GM23338 (cell line): ENCODE measurements around the gene ANO10. TPM values are rescaled to one million over a fixed set of nuclear protein-coding genes. Genes with fewer than 3 reads are reported as not detected.

ENCODE experiments used
- ATAC-seq: fragments of 200-7000 bp; cut with Tn5 transposase; 3 replicates; pipeline ENCODE4 v1.9.1; 2020
- DNase-seq: peaks from one replicate; pipeline ENCODE4 v3.0.0-alpha.2; 2015; ENCODE audit warnings: low spot score
- H2AFZ ChIP-seq: fragments of 200-600 bp; sonication (generic); 2 replicates; pipeline ENCODE4 v1.8.0; 2016; ENCODE audit warnings: antibody characterized with exemption, mild to moderate bottlenecking, moderate library complexity
- H3F3A ChIP-seq: fragments of 200-600 bp; sonication (generic); replicated peaks from 2 replicates; pipeline ENCODE4 v1.8.0; 2017; ENCODE audit warnings: antibody characterized with exemption, mixed run types, low read depth
- H3K27ac ChIP-seq: fragments of 200-600 bp; sonication (generic); 2 replicates; pipeline ENCODE4 v1.6.1; 2016; ENCODE audit warnings: low read depth
- H3K27me3 ChIP-seq: fragments of 200-600 bp; sonication (generic); 2 replicates; pipeline ENCODE4 v1.8.0; 2016; ENCODE audit warnings: mild to moderate bottlenecking, mixed run types, moderate library complexity; ENCODE audit not compliant: insufficient read depth
- H3K36me3 ChIP-seq: fragments of 200-600 bp; sonication (generic); 2 replicates; pipeline ENCODE4 v1.8.0; 2016; ENCODE audit warnings: mild to moderate bottlenecking; ENCODE audit not compliant: insufficient read depth
- H3K4me1 ChIP-seq: fragments of 200-600 bp; sonication (generic); 2 replicates; pipeline ENCODE4 v1.8.0; 2016; ENCODE audit warnings: mild to moderate bottlenecking, moderate library complexity; ENCODE audit not compliant: insufficient read depth
- H3K4me2 ChIP-seq: fragments of 200-600 bp; sonication (generic); 2 replicates; pipeline ENCODE4 v1.7.1; 2017; ENCODE audit warnings: mixed run types
- H3K4me3 ChIP-seq: fragments of 200-600 bp; sonication (generic); 2 replicates; pipeline ENCODE4 v1.6.1; 2016; ENCODE audit warnings: mixed run types
- H3K79me2 ChIP-seq: fragments of 200-600 bp; sonication (generic); replicated peaks from 2 replicates; pipeline ENCODE4 v1.8.0; 2017; ENCODE audit warnings: mild to moderate bottlenecking; ENCODE audit not compliant: insufficient read depth
- H3K9me2 ChIP-seq: fragments of 200-600 bp; sonication (generic); 2 replicates; pipeline ENCODE4 v1.8.0; 2017; ENCODE audit not compliant: insufficient read depth
- H4K20me1 ChIP-seq: fragments of 200-600 bp; sonication (generic); replicated peaks from 2 replicates; pipeline ENCODE4 v1.8.0; 2017; ENCODE audit warnings: mild to moderate bottlenecking; ENCODE audit not compliant: insufficient read depth
- H3K27ac Mint-ChIP-seq: 2 replicates; pipeline ENCODE4 v1.8.0; 2020; ENCODE audit warnings: inconsistent platforms, mild to moderate bottlenecking, moderate library complexity, mixed read lengths
- H3K27me3 Mint-ChIP-seq: 3 replicates; pipeline ENCODE4 v1.8.0; 2022; ENCODE audit warnings: low read depth, mild to moderate bottlenecking, moderate library complexity, mixed read lengths, inconsistent platforms; ENCODE audit not compliant: insufficient read depth, poor library complexity
- H3K36me3 Mint-ChIP-seq: 3 replicates; pipeline ENCODE4 v1.8.0; 2021; ENCODE audit warnings: low read depth, mild to moderate bottlenecking, inconsistent platforms, moderate library complexity, mixed read lengths
- H3K4me1 Mint-ChIP-seq: 3 replicates; pipeline ENCODE4 v1.8.0; 2020; ENCODE audit warnings: mild to moderate bottlenecking, inconsistent platforms, mixed read lengths
- H3K4me3 Mint-ChIP-seq: 3 replicates; pipeline ENCODE4 v1.8.0; 2021; ENCODE audit warnings: moderate library complexity, mild to moderate bottlenecking, inconsistent platforms, mixed read lengths
- H3K9me3 Mint-ChIP-seq: 3 replicates; pipeline ENCODE4 v1.8.0; 2020; ENCODE audit warnings: moderate library complexity, mild to moderate bottlenecking, inconsistent platforms, mixed read lengths
- EZH2 ChIP-seq: fragments of 200-600 bp; sonication (generic); IDR thresholded peaks from one replicate; pipeline ENCODE4 v1.8.0; 2017; ENCODE audit warnings: antibody characterized with exemption, mild to moderate bottlenecking, low read depth; ENCODE audit not compliant: unreplicated experiment
- EZH2phosphoT487 ChIP-seq: fragments of 200-600 bp; sonication (generic); IDR thresholded peaks from one replicate; pipeline ENCODE4 v1.8.1; 2018; ENCODE audit warnings: antibody characterized with exemption; ENCODE audit not compliant: unreplicated experiment
- JUNB ChIP-seq: IDR thresholded peaks from one replicate; pipeline ENCODE4 v1.6.1; 2016; ENCODE audit warnings: antibody characterized with exemption; ENCODE audit not compliant: unreplicated experiment
- NANOG ChIP-seq: IDR thresholded peaks from 2 replicates; pipeline ENCODE4 v1.6.1; 2016; ENCODE audit warnings: antibody characterized with exemption, borderline replicate concordance
- POLR2AphosphoS5 ChIP-seq: IDR thresholded peaks from 2 replicates; pipeline ENCODE4 v1.6.1; 2016; ENCODE audit warnings: antibody characterized with exemption, low read depth
- STAT1 ChIP-seq: IDR thresholded peaks from one replicate; pipeline ENCODE4 v1.6.1; 2016; ENCODE audit warnings: antibody characterized with exemption; ENCODE audit not compliant: unreplicated experiment
- ZNF114 ChIP-seq: fragments of 250-450 bp; sonication (Bioruptor Pico); IDR thresholded peaks from 2 replicates; pipeline ENCODE4 v1.5.0; 2020; ENCODE audit warnings: mild to moderate bottlenecking, moderate library complexity
- ZNF331 ChIP-seq: fragments of 250-450 bp; sonication (Bioruptor Pico); IDR thresholded peaks from 2 replicates; pipeline ENCODE4 v1.5.0; 2020; ENCODE audit warnings: low read depth, mild to moderate bottlenecking, moderate library complexity
- polyA plus RNA-seq: library from polyadenylated mRNA; unstranded; fragments of >200 nt; fragmentation: Nextera tagmentation; extraction: Ambion mirVana; gene quantifications from 2 replicates; pipeline ENCODE4 v1.2.1, GENCODE V29; 2016
- total RNA-seq: library from RNA; depleted of rRNA; stranded (reverse); fragments of >200 nt; shearing (Covaris generic); gene quantifications from 2 replicates; pipeline ENCODE4 v1.2.3, GENCODE V29; 2014
- TF ChIP-seq, protein P1 (sequence below): IDR thresholded peaks from 2 replicates; pipeline ENCODE4 v1.6.1; 2016; ENCODE audit warnings: antibody characterized with exemption
- TF ChIP-seq, protein P2 (sequence below): fragments of 250-450 bp; sonication (Bioruptor Pico); IDR thresholded peaks from 2 replicates; pipeline ENCODE4 v1.5.0; 2020; ENCODE audit warnings: mild to moderate bottlenecking, moderate library complexity
- TF ChIP-seq, protein P3 (sequence below), 2 experiments: fragments of 200-600 bp in 1 of 2; sonication (generic) in 1 of 2; conservative IDR thresholded peaks; 2 replicates each; pipeline versions ENCODE4 v1.5.1 to v1.6.1; 2016 to 2017; ENCODE audit warnings: antibody characterized with exemption in 2 of 2, low read depth in 2 of 2, mild to moderate bottlenecking in 2 of 2, moderate library complexity in 1 of 2

Gene ANO10
- total and polyA plus RNA-seq, 2 experiments from 2014 or later, result 29.2 to 48.1 TPM

DNA sequence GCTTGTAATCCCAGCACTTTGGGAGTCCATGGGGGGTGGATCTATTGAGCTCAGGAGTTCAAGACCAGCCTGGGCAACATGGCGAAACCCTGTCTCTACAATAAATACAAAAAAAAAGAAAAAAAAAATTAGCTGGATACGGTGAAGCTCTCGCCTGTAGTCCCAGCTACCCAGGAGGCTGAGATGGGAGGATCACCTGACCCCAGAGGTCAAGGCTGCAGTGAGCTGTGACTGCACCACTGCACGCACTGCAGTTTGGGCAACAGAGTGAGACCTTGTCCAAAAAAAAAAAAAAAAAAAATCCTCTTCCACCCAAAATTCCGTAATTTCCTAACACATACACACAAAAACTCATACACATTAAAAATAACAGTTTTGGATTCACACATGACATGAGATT is 2.2 kb downstream of the ANO10 start:
- Histone ChIP-seq H3K36me3 (no peaks in the 10 kb centered on the region), H2AFZ (no peak overlapping the region), H3K4me3 (no peak overlapping the region), H3K27ac (no peak overlapping the region), H3K4me1 (0 out of 2 replicates have a peak, but pooled peaks cover 2% of the 10 kb centered on the region), H3K79me2 (peaks cover 54% of the 10 kb centered on the region), H3K9me2 (no peaks in the 10 kb centered on the region), H4K20me1 (no peaks in the 10 kb centered on the region; the same call in 1 of the 2 replicates), H3K4me2 (no peak overlapping the region), H3F3A (peaks cover 11% of the 10 kb centered on the region; the same call in 1 of the 2 replicates), H3K27me3 (no peaks in the 10 kb centered on the region)
- no peaks in the 10 kb centered on the region; the same call in 2 of the 3 replicates for H3K36me3 Mint-ChIP-seq
- TF ChIP-seq ZNF114 (CRISPR knock-in tag) (no peak), ZNF331 (CRISPR knock-in tag) (no peak), NANOG (no peak), JUNB (no peak), POLR2AphosphoS5 (no peak), EZH2phosphoT487 (no peak)
- TF ChIP-seq, protein P1, sequence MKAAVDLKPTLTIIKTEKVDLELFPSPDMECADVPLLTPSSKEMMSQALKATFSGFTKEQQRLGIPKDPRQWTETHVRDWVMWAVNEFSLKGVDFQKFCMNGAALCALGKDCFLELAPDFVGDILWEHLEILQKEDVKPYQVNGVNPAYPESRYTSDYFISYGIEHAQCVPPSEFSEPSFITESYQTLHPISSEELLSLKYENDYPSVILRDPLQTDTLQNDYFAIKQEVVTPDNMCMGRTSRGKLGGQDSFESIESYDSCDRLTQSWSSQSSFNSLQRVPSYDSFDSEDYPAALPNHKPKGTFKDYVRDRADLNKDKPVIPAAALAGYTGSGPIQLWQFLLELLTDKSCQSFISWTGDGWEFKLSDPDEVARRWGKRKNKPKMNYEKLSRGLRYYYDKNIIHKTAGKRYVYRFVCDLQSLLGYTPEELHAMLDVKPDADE, result no peak
- peaks cover 11% of the 10 kb centered on the region for H3K27me3 Mint-ChIP-seq
- DNase-seq, result no peak
- no peaks in the 10 kb centered on the region for H3K9me3 Mint-ChIP-seq
- H3K4me3 Mint-ChIP-seq, result peak overlapping the region; percentile 96; the same call in 2 of the 3 replicates
- no peak for ATAC-seq
- no peak overlapping the region for H3K27ac Mint-ChIP-seq
- H3K4me1 Mint-ChIP-seq, result peaks cover 34% of the 10 kb centered on the region

DNA sequence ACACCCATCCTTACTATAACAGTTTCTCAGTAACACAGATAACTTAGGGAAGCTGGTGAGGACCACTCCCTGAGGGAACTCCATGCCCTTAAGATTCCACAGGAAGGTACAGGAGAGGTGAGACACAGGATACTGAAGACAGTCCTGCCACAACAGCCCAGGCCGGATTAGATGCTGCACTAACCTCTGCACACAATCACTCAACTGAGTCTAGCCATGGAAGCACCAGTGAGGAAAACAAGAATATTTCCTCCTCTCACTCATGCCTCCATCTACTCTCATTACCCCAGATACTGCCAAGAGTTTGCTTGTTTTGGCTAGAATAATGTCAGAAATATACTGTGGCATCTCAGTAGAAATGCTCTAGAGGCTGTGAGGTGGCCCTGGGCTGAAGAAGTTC is 3.7 kb downstream of the ANO10 start:
- Mint-ChIP-seq H3K36me3 (no peaks in the 10 kb centered on the region; the same call in 2 of the 3 replicates), H3K9me3 (no peaks in the 10 kb centered on the region), H3K27me3 (peaks cover 14% of the 10 kb centered on the region), H3K4me1 (peaks cover 28% of the 10 kb centered on the region), H3K27ac (no peak overlapping the region), H3K4me3 (no peak overlapping the region)
- no peaks in the 10 kb centered on the region for H3K27me3 ChIP-seq
- no peak overlapping the region for H2AFZ ChIP-seq
- no peak overlapping the region for H3K4me3 ChIP-seq
- no peak overlapping the region; the same call in 1 of the 2 replicates for H3K4me2 ChIP-seq
- H3K9me2 ChIP-seq, result no peaks in the 10 kb centered on the region; the same call in 1 of the 2 replicates
- DNase-seq, result no peak
- no peaks in the 10 kb centered on the region; the same call in none of the 2 replicates for H4K20me1 ChIP-seq
- H3K36me3 ChIP-seq, result no peaks in the 10 kb centered on the region
- H3K27ac ChIP-seq, result 0 out of 2 replicates have a peak overlapping the region, but pooled peaks have one; percentile 42
- H3K79me2 ChIP-seq, result peaks cover 66% of the 10 kb centered on the region
- peaks cover 7% of the 10 kb centered on the region; the same call in 1 of the 2 replicates for H3F3A ChIP-seq
- ATAC-seq, result no peak
- 0 out of 2 replicates have a peak, but pooled peaks cover 2% of the 10 kb centered on the region for H3K4me1 ChIP-seq
- TF ChIP-seq ZNF114 (CRISPR knock-in tag), result no peak
- TF ChIP-seq ZNF331 (CRISPR knock-in tag), result no peak
- TF ChIP-seq EZH2, result no peak
- TF ChIP-seq, protein P1, result no peak
- TF ChIP-seq, protein P2, sequence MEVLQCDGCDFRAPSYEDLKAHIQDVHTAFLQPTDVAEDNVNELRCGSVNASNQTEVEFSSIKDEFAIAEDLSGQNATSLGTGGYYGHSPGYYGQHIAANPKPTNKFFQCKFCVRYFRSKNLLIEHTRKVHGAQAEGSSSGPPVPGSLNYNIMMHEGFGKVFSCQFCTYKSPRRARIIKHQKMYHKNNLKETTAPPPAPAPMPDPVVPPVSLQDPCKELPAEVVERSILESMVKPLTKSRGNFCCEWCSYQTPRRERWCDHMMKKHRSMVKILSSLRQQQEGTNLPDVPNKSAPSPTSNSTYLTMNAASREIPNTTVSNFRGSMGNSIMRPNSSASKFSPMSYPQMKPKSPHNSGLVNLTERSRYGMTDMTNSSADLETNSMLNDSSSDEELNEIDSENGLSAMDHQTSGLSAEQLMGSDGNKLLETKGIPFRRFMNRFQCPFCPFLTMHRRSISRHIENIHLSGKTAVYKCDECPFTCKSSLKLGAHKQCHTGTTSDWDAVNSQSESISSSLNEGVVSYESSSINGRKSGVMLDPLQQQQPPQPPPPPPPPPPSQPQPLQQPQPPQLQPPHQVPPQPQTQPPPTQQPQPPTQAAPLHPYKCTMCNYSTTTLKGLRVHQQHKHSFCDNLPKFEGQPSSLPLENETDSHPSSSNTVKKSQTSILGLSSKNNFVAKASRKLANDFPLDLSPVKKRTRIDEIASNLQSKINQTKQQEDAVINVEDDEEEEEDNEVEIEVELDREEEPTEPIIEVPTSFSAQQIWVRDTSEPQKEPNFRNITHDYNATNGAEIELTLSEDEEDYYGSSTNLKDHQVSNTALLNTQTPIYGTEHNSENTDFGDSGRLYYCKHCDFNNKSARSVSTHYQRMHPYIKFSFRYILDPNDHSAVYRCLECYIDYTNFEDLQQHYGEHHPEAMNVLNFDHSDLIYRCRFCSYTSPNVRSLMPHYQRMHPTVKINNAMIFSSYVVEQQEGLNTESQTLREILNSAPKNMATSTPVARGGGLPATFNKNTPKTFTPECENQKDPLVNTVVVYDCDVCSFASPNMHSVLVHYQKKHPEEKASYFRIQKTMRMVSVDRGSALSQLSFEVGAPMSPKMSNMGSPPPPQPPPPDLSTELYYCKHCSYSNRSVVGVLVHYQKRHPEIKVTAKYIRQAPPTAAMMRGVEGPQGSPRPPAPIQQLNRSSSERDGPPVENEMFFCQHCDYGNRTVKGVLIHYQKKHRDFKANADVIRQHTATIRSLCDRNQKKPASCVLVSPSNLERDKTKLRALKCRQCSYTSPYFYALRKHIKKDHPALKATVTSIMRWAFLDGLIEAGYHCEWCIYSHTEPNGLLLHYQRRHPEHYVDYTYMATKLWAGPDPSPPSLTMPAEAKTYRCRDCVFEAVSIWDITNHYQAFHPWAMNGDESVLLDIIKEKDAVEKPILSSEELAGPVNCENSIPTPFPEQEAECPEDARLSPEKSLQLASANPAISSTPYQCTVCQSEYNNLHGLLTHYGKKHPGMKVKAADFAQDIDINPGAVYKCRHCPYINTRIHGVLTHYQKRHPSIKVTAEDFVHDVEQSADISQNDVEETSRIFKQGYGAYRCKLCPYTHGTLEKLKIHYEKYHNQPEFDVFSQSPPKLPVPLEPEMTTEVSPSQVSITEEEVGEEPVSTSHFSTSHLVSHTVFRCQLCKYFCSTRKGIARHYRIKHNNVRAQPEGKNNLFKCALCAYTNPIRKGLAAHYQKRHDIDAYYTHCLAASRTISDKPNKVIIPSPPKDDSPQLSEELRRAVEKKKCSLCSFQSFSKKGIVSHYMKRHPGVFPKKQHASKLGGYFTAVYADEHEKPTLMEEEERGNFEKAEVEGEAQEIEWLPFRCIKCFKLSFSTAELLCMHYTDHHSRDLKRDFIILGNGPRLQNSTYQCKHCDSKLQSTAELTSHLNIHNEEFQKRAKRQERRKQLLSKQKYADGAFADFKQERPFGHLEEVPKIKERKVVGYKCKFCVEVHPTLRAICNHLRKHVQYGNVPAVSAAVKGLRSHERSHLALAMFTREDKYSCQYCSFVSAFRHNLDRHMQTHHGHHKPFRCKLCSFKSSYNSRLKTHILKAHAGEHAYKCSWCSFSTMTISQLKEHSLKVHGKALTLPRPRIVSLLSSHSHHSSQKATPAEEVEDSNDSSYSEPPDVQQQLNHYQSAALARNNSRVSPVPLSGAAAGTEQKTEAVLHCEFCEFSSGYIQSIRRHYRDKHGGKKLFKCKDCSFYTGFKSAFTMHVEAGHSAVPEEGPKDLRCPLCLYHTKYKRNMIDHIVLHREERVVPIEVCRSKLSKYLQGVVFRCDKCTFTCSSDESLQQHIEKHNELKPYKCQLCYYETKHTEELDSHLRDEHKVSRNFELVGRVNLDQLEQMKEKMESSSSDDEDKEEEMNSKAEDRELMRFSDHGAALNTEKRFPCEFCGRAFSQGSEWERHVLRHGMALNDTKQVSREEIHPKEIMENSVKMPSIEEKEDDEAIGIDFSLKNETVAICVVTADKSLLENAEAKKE (CRISPR knock-in tag), result no peak
- no peak for TF ChIP-seq EZH2phosphoT487
- no peak for TF ChIP-seq STAT1
- TF ChIP-seq, protein P3, sequence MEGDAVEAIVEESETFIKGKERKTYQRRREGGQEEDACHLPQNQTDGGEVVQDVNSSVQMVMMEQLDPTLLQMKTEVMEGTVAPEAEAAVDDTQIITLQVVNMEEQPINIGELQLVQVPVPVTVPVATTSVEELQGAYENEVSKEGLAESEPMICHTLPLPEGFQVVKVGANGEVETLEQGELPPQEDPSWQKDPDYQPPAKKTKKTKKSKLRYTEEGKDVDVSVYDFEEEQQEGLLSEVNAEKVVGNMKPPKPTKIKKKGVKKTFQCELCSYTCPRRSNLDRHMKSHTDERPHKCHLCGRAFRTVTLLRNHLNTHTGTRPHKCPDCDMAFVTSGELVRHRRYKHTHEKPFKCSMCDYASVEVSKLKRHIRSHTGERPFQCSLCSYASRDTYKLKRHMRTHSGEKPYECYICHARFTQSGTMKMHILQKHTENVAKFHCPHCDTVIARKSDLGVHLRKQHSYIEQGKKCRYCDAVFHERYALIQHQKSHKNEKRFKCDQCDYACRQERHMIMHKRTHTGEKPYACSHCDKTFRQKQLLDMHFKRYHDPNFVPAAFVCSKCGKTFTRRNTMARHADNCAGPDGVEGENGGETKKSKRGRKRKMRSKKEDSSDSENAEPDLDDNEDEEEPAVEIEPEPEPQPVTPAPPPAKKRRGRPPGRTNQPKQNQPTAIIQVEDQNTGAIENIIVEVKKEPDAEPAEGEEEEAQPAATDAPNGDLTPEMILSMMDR (conservative IDR thresholded peaks at IDR 0.05; ENCODE audit: low read depth in 2 of 2), result no peak
- no peak for TF ChIP-seq NANOG
